Stimulated activated CD4-positive, alpha-beta T cell treated with anti-CD3 and anti-CD28 coated beads, TNF-alpha, amount 100 ng/mL, for 4 hours (primary cell): ENCODE results near the gene STING1.
A peak's percentile ranks its signal among the peaks of the same experiment; 100 is the strongest.
"Not testable (repeated sequence)": the region's sequence is repeated elsewhere in the genome, so short reads cannot be mapped to it uniquely, and the experiment has no call there.

Source experiments
- DNase-seq, 3 experiments: peaks; one replicate each; pipeline ENCODE4 v3.0.0-alpha.2; 2020; ENCODE audit warnings: low read depth in 3 of 3

STING1 gene

GRCh38 chr5:139503036-139503817 lies 20.7 kb upstream of the STING1 start:
- not testable (repeated sequence) for DNase-seq

- no peak for DNase-seq
Observed at GRCh38 chr5:139501381-139501780, 18.8 kb upstream of the STING1 start.

- DNase-seq: no peak
Observed at GRCh38 chr5:139495638-139496435, 13.3 kb upstream of the STING1 start.

GRCh38 chr5:139494832-139495231 lies 12.3 kb upstream of the STING1 start:
- no peak for DNase-seq

- no peak for DNase-seq
Observed at GRCh38 chr5:139494256-139494655, 11.7 kb upstream of the STING1 start.

- no peak for DNase-seq
Observed at GRCh38 chr5:139492700-139493192, 10.2 kb upstream of the STING1 start.

GRCh38 chr5:139488260-139488659 lies 5.7 kb upstream of the STING1 start:
- DNase-seq: no peak

- DNase-seq: no peak
Observed at GRCh38 chr5:139486201-139486600, 3.6 kb upstream of the STING1 start.

- not testable (repeated sequence) for DNase-seq
Observed at GRCh38 chr5:139482890-139483208, 291 bp upstream of the STING1 start.

- DNase-seq: no peak
Observed at GRCh38 chr5:139481580-139482049, 943 bp downstream of the STING1 start.

- no peak for DNase-seq
Observed at GRCh38 chr5:139481122-139481533, 1.4 kb downstream of the STING1 start.

GRCh38 chr5:139479729-139480128 lies 2.8 kb downstream of the STING1 start:
- not testable (repeated sequence) for DNase-seq

GRCh38 chr5:139478657-139479423 lies 3.7 kb downstream of the STING1 start:
- DNase-seq: not testable (repeated sequence)

- DNase-seq: no peak
Observed at GRCh38 chr5:139475865-139476617, 6.5 kb downstream of the STING1 start.

- DNase-seq: no peak
Observed at GRCh38 chr5:139474890-139475791, 7.4 kb downstream of the STING1 start.

GRCh38 chr5:139473565-139473964 lies 9.0 kb downstream of the STING1 start:
- DNase-seq: no peak

- DNase-seq: no peak
Observed at GRCh38 chr5:139473105-139473504, 9.5 kb downstream of the STING1 start.

- no peak for DNase-seq
Observed at GRCh38 chr5:139472386-139473030, 10.1 kb downstream of the STING1 start.

- peak in 1 of 3 experiments; percentile 26 for DNase-seq
Observed at GRCh38 chr5:139470821-139471300, 11.7 kb downstream of the STING1 start, which contains the start of gene SMIM33. Gene SMIM33, plus strand, starts transcription at chr5:139471004. Its CDS starts 118 bp downstream, at chr5:139471122.
